Placental pericyte (primary cell): Measurements from ENCODE around the gene CCDC116. TPM values are rescaled to one million over a fixed set of nuclear protein-coding genes. Genes with fewer than 3 reads are reported as not detected.

Experiments
- small RNA-seq: library from RNA; depleted of rRNA; stranded (forward); fragments of <200 nt; gene quantifications from one replicate; pipeline ENCODE3, GENCODE V24; 2012; ENCODE audit warnings: low replicate concordance
- total RNA-seq: library from RNA; depleted of rRNA; stranded (reverse); fragments of >200 nt; gene quantifications from 2 replicates; pipeline ENCODE4 v1.2.3, GENCODE V29; 2012

CCDC116 gene
- total RNA-seq = 0.14 and 0.22 TPM in 2 replicates

GRCh38 chr22:21632237-21632895 is at the start of gene CCDC116:
Gene CCDC116, plus strand, starts transcription at chr22:21632760. Its CDS starts 422 bp downstream, at chr22:21633182.

GRCh38 chr22:21629255-21630149 is 3.1 kb upstream of the CCDC116 start, which contains the start of gene YDJC:
Gene YDJC, minus strand, starts transcription at chr22:21630022. Its CDS starts 8 bp downstream, at chr22:21630014.

GRCh38 chr22:21641789-21642583 is 9.4 kb downstream of the CCDC116 start, which contains the start of gene SDF2L1:
Gene SDF2L1, plus strand, starts transcription at chr22:21642302. Its CDS starts 35 bp downstream, at chr22:21642337.

Small RNA genes within 50 kb of the gene (small RNA-seq; reads per million reads assigned to genes)
- gene MIR301B = 2.6 reads per million, percentile 76 among the genes with 10 or more reads in this experiment

Other genes starting within 250 kb of the CCDC116 start
- 0.29 TPM in 1 of 2 replicates, not detected in the other for gene RIMBP3B, start 249.0 kb upstream of the CCDC116 start, total RNA-seq
- 2.8 and 6.9 TPM in 2 replicates for gene HIC2, start 215.4 kb upstream of the CCDC116 start, total RNA-seq
- 0.88 and 3.6 TPM in 2 replicates for gene TMEM191C, start 165.4 kb upstream of the CCDC116 start, total RNA-seq
- gene RIMBP3C, start 81.3 kb upstream of the CCDC116 start, total RNA-seq = 0.22 and 0.43 TPM in 2 replicates
- 46.2 and 62.7 TPM in 2 replicates for gene UBE2L3, start 65.0 kb upstream of the CCDC116 start, total RNA-seq
- 21.0 and 44.0 TPM in 2 replicates for gene YDJC, start 2.7 kb upstream of the CCDC116 start, total RNA-seq
- 29.5 and 262 TPM in 2 replicates for gene SDF2L1, start 9.5 kb downstream of the CCDC116 start, total RNA-seq
- 41.8 and 44.8 TPM in 2 replicates for gene PPIL2, start 33.3 kb downstream of the CCDC116 start, total RNA-seq
- gene YPEL1, start 103.0 kb downstream of the CCDC116 start, total RNA-seq = 0.14 and 0.22 TPM in 2 replicates
- gene MAPK1, start 234.9 kb downstream of the CCDC116 start, total RNA-seq = 34.4 and 134 TPM in 2 replicates